ENCODE measurements around the gene PPP1R2. TPM values are rescaled to one million over a fixed set of nuclear protein-coding genes. Genes with fewer than 3 reads are reported as not detected.

The PPP1R2 gene
- total RNA-seq, 1 donor from 2014 or later = 434 TPM

DNA sequence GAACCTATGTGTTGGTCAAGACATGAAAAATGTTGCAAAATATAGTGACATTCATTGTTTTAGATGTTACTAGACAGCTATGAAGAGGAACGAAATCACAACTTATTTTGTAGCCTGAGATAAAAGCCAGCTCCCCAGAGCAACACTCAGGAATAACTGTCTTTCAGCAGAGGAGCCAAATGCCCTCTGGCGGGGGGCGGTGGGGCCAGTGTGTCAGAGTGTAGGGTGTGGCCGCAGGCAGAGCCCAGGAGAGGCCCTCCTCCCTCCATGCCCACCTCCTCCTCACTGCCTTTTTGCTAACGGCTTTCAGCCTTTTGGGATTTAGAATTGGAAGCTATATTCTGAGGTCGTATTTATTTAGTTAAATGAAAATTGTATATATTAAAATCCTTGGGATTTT, 23.7 kb upstream of the PPP1R2 start:
- DNase-seq (ENCODE audit: low read depth in 2 of 2) = peak in 1 of 2 donors; percentile 21

DNA sequence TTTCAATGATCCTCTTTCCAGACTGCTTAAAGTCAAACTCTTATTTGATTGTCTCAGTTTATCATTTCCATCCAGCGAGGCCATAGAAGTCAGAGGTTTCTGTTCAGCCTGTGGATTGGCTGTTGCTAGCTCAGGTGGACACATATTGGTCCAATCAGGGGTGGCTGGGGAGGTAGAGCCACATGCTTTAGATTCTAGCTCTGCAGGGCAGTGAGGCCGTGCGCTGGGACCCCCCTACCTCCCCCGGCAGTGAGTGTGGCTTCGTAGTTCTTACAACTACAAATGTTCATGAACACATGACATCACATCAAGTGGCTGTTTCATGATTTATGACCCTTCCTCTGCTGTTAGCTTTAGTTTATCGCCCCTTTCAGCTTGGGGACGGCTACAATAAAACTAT, 22.6 kb upstream of the PPP1R2 start:
- DNase-seq (ENCODE audit: low read depth in 2 of 2) = no peak

DNA sequence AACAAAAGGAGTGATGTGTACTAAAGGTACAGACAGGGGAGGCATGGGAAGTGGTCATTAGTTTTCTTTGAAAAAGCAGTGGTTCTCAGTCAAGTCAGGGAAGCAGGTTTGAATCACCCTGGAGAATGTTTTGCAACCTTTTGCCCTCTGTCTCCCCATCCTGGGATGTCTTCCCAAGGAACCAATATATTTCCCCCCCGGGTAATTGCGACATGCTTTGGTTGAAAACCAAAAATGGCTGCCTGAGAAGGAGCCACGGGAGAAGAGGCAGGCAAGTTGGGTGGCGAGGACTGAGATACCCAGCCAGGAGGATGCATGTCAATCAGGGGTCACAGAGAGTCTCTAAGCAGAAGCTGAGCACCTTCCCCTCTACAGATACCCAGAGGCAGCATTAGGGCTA, 20.2 kb upstream of the PPP1R2 start:
- DNase-seq (ENCODE audit: low read depth in 2 of 2) = no peak

DNA sequence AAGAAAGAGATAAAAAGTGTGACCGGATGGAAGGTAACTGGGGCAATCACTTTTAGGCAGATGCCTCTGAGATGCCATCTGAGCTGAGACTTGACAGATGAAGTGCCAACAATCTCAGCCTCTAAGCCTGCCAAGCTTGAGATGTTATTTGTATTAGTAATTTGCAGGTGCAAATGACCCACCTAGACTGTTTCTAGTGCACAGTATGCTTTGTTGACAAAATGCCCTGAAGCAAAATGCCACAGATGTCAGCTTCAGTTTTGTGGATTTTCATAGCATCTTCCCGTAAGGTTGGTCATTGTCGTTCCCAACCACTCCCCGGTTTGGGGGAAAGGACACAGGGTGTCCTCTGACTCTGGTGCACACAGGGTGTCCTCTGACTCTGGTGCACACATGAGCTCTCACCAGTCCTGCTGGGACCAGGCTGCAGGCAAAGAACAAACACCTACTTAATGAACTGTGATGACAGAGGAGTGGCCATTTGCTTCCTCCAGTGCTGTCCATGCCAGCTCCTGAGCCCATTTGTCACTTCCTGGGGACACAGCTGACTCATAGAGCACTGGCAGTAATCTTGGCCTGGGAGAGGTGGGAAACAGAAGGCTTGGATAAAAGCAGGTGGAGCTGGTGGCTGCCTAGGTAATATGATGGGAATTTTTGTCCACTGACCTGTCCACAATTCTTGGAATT, 16.7 kb upstream of the PPP1R2 start:
- peak in 1 of 2 donors; percentile 50 for DNase-seq (ENCODE audit: low read depth in 2 of 2)

DNA sequence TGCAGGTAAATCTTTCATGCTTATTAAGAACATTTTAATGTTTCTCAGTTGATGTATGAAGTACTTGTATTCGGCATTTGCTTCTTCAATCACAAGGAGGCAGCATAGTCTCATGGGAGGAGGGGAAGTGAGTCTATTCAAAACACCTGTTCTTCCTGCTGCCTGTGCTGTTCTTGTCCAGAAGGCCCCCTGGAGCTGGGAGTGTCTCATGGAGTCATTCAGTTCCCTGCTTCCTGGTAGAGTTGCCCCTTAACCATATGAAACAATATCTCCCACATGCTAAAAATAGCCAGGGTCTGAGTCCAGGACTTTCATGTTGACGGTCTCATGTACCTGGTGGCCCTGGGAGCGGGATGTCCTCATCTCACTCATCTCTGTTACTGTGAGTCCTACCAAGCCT, 15.5 kb upstream of the PPP1R2 start:
- peak; percentile 55 to 61 for DNase-seq (ENCODE audit: low read depth in 2 of 2)

DNA sequence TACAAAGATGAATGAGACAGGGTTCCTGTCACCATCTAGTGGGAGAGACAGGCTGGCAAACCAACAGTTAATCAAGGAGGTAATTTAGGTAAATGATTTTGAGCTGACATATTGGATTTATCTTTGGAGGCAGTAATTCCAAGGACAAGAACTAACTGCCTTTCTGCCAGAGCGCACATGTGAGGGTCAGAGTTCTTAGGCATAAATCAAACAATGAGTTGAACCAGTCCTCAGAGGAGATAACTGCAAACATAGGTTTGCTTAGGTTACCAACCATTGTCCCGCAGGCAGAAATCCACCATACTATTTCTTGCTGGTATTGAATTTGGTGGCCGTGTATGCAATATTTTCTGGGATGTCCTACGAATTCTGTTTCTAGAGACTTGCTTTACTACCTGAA, 14.2 kb upstream of the PPP1R2 start:
- no peak for DNase-seq (ENCODE audit: low read depth in 2 of 2)

DNA sequence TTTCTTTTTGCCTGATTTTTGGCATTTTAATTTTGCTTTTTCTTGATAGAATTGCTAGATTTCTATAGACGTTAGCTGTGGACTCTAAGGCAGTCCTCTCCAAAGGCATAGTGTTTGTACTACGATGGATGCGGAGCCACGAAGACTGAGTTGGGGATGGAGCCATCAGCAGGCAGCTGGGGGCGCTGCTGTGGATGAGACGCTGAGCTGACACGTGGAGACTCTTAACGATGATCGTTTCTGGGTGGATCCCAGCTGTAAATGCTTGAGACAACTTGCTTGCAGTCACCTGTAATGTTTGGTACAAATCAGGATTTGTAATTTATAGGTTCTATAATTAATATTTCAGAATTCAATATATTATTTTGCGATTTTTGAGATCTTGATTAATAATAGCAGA, 13.3 kb upstream of the PPP1R2 start:
- DNase-seq (ENCODE audit: low read depth in 2 of 2) = peak in 1 of 2 donors; percentile 28

DNA sequence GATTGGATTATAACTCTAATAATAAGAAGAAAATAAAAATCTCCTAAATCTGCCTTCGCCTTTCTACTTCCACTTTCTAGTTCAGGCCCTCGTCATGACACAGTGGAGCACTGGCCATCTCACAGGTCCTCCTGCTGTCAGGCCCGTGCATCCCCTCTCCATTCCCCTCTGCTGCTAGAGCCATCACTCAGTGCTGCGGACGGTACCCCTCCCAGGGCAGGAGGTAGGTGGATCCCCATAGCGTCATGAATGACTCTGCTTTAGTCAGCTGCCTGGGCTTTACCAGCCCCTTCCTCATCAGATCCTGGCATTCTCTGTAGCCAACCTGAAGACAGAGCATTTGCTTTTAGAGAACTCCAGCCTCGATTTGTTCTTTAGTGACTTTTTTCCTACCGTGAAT, 12.0 kb upstream of the PPP1R2 start:
- DNase-seq (ENCODE audit: low read depth in 2 of 2) = no peak

DNA sequence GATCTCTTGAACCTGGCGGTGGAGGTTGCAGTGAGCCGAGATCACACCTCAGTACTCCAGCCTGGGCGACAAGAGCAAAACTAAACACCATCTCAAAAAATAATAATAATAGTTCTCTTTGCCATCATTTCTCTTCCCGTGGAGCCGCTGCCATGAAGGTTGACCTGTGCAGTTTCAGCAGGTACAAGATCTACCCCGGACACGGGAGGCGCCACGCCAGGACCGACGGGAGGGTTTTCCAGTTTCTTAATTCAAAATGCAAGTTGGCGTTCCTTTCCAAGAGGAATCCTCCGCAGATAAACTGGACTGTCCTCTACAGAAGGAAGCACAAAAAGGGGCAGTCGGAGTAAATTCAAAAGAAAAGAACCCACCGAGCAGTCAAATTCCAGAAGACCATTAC, 11.3 kb upstream of the PPP1R2 start:
- DNase-seq (ENCODE audit: low read depth in 2 of 2) = no peak

DNA sequence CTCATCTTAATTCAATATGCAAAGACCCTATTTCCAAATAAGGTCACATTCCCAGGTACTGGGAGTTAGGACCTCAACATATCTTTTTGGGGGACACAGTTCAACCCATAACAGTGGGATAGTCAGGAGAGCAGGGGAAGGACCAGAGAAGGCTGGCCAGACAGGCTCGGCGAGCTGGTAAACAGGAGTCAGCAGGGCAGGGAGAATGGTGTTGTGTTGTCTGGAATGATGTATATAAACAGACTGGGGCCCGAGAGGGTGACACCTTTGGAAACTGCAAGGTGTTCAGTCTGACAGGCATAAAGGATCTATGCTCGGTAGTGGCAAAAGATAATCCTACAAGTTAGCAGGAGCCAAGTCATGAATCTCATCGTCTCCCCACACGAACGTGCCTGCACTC, 10.1 kb upstream of the PPP1R2 start:
- no peak for DNase-seq (ENCODE audit: low read depth in 2 of 2)

DNA sequence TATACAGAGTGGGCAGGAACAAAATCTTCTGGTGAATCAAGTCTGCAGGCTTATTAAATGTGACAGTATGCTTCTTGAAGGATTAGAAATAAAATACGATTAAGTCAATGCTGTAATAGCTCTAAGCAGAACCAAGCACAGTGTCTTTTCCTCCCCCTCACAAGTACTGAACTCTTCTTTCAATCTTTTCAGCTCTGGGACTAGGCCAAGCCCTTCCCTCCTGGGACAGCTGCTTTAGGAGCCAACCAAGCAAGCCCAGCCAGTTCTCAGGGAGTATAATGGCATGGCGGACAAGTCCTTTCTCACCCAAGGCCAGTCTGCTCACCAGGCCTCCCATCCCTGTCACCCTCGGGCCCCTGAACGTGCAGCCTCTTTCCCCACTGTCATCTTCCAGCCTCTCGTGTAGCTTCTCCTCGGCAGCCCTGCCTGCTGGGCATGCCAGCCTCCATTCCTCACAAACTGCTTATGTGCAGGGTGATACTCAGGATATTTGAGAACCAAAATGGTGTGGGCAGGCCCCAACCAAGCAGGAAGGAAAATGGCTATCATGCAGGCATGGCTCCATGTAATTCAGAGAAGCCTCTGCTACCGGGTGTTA, 8.4 kb upstream of the PPP1R2 start:
- DNase-seq (ENCODE audit: low read depth in 2 of 2) = no peak

DNA sequence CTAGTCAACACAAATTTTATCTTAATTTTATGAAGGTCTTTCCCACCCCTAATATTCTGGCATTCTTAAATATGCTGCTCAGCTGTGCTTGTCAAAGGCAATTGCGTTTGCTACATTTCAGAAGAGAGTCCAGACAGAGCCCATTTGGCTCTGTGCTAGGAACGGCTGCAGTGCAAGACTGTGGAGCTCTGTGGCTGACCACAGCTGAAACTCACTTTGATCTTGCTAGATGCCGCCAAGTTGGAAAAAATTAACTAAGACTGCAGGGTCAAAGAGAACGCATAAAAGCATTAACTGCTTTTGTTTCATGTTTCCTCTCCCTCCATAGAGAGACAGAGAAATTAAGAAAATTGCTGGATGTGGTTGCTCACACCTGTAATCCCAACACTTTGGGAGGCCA, 7.6 kb upstream of the PPP1R2 start:
- DNase-seq (ENCODE audit: low read depth in 2 of 2) = no peak

DNA sequence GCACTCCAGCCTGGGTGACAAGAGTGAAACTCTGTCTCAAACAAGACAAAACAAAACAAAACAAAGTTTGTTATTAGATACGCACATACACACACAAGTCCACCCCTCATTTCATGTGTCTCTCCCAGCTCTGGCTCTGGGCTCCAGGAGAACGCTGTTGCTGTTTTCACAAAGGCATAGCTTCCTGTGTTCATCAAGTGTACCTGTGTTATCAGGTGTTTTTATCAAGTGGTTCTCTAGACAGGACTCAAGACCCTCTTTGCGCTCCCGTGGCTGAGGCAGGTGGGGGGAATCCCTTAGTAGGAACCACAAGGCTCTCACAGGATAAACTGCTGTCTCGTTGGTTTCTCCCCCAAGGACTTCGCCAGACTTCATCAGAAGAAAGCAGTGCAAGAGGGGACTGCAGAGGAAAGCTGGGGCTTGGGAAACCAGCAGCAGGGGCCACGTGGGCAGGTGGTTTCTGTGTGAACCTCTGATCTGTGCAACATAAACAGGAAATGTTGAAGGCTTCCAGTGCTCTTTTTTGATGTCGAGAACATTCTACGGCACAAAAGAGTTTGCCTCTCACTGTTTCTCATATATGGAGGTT, 6.9 kb upstream of the PPP1R2 start:
- DNase-seq (ENCODE audit: low read depth in 2 of 2) = peak; percentile 40 to 75

DNA sequence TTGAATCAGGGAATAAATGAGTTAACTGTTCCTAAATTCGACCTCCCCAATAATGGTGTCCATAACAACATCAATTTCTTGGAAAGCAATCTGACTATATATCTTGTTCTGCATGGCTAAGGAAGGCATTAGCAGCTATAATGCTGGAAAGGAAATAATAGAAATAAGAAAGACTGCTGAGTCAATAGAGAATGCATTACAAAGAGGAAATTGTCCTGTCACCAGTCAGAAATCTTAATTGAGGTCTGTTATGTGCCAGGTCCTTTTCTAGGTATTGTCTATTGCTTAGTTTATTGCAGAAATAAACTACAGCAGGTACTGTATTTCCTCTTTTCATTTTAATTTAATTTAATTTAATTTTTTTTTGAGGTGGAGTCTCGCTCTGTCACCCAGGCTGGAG, 5.9 kb upstream of the PPP1R2 start:
- DNase-seq (ENCODE audit: low read depth in 2 of 2) = peak in 1 of 2 donors; percentile 17

DNA sequence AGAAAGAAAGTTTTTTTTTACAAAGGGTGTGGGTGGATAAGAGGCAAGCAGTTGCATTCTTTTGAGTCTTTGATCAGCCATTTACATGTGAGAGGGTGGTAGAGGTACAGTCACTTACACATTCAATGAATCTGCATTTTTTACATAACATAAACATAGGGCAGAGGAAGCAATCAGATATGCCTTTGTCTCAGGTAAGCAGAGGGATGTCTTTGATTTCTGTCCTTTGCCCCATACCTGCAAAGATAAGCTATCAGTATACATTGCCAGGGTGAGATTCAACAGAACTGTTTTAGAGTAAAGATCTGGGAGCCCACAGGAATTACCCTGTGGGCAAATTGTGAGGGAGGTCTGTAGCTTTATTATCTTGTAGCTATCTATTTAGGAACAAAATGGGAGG, 5.4 kb upstream of the PPP1R2 start:
- no peak for DNase-seq (ENCODE audit: low read depth in 2 of 2)

DNA sequence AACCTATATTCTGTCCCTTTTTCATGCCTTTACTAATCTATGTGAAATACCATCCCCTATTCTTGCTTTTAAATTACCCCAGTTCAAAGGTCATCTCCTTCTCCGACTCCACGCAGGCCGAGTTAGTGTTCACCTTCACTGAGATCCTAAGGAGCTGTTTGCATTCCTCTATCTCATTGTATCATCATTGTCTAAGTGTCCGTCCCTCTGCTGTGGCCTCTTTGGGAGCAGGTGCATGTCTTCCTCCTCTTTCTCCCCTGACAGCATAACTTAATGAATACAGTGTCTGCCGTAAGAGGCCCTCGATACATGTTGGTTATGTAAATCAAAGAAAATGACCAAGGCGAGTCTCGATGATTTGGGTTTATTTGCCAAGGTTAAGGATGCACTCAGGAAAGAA, 4.9 kb upstream of the PPP1R2 start:
- DNase-seq (ENCODE audit: low read depth in 2 of 2) = no peak

DNA sequence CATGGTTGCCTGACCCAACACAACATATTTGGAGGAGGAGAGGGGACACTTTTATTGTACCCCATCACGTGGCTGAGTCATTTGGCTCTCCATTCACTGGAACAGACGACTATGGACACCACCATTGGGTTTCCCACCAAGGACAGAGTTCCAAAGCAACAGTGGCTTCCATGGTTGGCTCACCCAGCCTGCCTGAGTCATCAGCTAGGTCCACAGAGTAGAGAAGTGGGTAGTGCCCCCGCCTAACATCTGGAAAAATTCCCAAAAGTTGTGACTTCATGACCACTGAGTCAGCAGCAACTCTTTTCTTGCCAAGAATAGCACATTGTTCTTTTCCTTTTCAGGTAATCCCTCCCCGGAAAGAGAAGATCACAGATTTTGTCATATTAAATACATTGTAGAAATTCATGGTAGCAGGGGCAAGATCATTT, 3.0 kb upstream of the PPP1R2 start:
- DNase-seq (ENCODE audit: low read depth in 2 of 2) = peak; percentile 74 to 89

DNA sequence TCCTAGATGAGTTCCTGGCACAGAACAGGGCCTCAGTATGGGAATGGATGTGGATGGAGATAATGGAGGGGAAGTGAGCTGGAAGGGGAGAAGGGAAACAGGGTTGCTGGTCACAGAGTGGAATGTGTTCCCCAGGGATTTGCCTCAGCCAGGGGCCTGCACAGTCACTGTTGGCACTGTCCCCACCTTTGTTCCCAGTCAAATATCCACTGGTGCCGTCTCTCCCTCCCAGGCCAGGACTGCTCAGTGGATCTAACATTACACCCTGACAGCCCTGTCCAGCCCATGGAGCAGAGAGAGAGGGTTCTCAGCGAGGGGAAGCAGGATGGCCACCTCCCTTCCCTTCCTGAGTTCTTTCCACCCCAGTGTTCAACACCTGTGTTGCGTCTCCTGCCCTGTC, 1.5 kb upstream of the PPP1R2 start:
- DNase-seq (ENCODE audit: low read depth in 2 of 2) = peak in 1 of 2 donors; percentile 97

DNA sequence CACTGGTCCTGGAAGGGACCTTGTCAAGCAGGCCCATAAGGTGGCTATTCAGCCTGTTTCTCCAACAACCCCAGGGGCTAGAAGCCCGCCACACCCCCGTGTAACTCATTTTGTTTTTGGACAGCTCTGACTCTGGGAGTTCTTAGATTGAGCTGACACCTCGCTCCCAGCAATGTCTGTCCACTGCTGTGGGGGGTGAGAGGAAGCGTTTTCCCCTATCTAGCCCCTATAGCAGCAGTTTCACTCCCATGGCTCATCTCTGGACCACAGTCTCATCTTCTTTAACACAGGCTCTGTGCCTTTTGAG, 1.1 kb upstream of the PPP1R2 start:
- no peak for DNase-seq (ENCODE audit: low read depth in 2 of 2)

DNA sequence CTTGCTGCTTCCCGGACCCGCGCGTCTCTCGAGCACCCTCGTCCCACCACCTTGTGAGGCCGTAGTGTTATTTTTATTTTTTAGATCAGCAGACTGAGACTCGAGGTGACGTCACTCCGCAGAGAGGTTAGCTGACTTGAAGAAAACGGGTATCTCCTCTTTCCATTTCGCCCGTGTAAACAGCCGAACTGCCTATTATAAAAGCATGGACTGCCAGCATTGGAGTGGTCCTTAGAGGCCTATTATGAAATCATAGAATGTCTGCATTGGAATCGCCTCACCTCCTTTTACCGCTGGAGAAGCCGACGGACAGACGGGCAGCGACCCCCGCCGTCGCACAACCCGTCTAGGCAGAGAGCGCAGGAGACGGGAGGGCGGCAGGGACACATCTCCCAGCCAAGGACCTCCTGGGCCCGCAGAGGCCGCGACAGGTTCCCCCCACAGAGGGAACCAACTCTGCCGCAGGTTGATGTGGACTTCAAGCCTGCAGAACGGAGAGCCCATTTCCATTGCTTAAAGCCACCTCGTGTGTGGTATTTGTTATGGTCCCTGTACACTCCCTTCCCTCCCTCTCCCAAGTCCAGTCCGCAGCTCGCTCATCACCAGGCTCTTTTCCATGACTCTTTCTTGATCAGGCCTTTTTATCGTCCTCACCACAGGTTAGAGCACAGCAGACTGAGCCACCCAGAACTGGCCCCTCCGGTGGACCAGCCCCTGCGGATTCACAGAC, 540 bp upstream of the PPP1R2 start:
- peak in 1 of 2 donors; percentile 75 for DNase-seq (ENCODE audit: low read depth in 2 of 2)

DNA sequence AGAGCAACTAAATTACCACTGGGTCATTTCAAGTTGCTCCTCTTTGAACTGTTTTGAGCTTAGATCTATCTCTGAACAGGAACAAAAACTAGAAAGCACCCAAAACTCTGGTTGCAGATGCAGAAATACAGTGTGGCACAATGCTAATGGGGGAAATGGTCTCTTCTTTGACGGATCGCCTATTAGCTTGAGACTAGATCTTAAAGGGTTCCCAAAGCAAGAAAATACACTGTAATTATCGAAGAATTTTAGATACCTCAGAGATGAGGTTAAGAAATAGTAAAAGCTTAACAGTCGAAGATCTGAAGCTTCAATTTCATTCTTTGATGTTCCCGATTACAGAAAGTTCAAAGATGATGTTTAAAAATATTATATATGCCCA, 818 bp downstream of the PPP1R2 start:
- peak in 1 of 2 donors; percentile 15 for DNase-seq (ENCODE audit: low read depth in 2 of 2)

DNA sequence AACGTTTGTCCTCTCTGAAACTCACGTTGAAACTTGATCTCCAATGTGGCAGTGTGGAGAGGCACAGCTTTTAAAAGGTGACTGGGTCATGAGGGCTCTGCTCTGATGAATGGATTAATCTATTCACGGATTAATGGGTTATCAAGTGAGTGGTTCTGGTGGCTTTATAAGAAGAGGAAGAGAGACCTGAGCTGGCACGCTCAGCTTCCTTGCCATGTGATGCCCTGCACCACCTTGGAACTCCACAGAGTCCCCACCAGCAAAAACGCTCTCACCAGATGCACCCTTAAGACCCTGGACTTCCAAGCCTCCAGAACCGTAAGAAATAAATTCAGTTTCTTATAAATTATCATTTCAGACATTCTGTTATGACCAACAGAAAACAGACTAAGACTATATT, 2.6 kb downstream of the PPP1R2 start:
- DNase-seq (ENCODE audit: low read depth in 2 of 2) = no peak

DNA sequence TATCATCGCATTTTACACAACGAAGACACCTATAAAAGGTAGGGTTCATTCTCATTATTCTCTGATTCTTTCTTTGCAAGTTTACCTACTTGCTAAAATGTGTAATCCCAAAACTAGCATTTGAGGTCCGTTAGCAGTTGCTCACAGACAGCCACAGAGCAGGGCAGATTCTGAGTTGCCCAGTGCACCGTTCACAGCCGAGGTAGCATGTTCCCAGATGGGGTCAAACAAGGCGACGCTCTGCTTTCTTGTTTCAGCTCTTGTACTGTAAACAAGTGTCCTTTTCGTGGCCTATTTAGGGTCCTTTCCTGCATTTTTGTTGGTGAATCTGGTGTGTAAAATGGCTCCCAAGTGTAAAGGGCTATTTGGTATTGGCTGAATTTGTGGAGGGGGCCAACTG, 3.1 kb downstream of the PPP1R2 start:
- DNase-seq (ENCODE audit: low read depth in 2 of 2) = no peak
